HEK293T (cell line): Measurements from ENCODE around the gene TLN1.

Source experiments
- BHLHE40 ChIP-seq: fragments of 450-650 bp; IDR thresholded peaks from 2 replicates; pipeline ENCODE4 v1.6.1; 2016; ENCODE audit warnings: mild to moderate bottlenecking, moderate library complexity, borderline replicate concordance
- CTBP1 ChIP-seq: fragments of 450-650 bp; IDR thresholded peaks from 2 replicates; pipeline ENCODE4 v1.6.1; 2016; ENCODE audit warnings: borderline replicate concordance
- FOXM1 ChIP-seq: fragments of 450-650 bp; IDR thresholded peaks from 2 replicates; pipeline ENCODE4 v1.6.1; 2017; ENCODE audit warnings: mild to moderate bottlenecking, borderline replicate concordance
- L3MBTL2 ChIP-seq: fragments of 450-650 bp; conservative IDR thresholded peaks from 2 replicates; pipeline ENCODE4 v1.6.1; 2016; ENCODE audit warnings: mild to moderate bottlenecking
- NFRKB ChIP-seq: fragments of 450-650 bp; IDR thresholded peaks from 2 replicates; pipeline ENCODE4 v1.6.1; 2016; ENCODE audit warnings: mild to moderate bottlenecking, moderate library complexity
- SP1 ChIP-seq: fragments of 450-650 bp; IDR thresholded peaks from 2 replicates; pipeline ENCODE4 v1.6.1; 2017
- SUZ12 ChIP-seq: fragments of 450-650 bp; IDR thresholded peaks from 2 replicates; pipeline ENCODE4 v1.6.1; 2016; ENCODE audit warnings: mild to moderate bottlenecking
- TARDBP ChIP-seq: fragments of 450-650 bp; IDR thresholded peaks from 2 replicates; pipeline ENCODE4 v1.6.1; 2016
- ZNF384 ChIP-seq: fragments of 450-650 bp; IDR thresholded peaks from 2 replicates; pipeline ENCODE4 v1.6.1; 2016
- TF ChIP-seq, protein P1 (sequence below): fragments of 450-650 bp; IDR thresholded peaks from 2 replicates; pipeline ENCODE4 v1.6.1; 2016

GRCh38 chr9:35658968-35659220 lies 73.1 kb downstream of the TLN1 start:
- TF ChIP-seq FOXM1 (no peak), L3MBTL2 (no peak), SP1 (no peak), NFRKB (no peak), SUZ12 (no peak), TARDBP (no peak), ZNF384 (no peak), CTBP1 (no peak), BHLHE40 (no peak)
- TF ChIP-seq, protein P1, sequence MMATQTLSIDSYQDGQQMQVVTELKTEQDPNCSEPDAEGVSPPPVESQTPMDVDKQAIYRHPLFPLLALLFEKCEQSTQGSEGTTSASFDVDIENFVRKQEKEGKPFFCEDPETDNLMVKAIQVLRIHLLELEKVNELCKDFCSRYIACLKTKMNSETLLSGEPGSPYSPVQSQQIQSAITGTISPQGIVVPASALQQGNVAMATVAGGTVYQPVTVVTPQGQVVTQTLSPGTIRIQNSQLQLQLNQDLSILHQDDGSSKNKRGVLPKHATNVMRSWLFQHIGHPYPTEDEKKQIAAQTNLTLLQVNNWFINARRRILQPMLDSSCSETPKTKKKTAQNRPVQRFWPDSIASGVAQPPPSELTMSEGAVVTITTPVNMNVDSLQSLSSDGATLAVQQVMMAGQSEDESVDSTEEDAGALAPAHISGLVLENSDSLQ = no peak
